ENCODE results near the gene BFSP2.

The BFSP2 gene

DNA sequence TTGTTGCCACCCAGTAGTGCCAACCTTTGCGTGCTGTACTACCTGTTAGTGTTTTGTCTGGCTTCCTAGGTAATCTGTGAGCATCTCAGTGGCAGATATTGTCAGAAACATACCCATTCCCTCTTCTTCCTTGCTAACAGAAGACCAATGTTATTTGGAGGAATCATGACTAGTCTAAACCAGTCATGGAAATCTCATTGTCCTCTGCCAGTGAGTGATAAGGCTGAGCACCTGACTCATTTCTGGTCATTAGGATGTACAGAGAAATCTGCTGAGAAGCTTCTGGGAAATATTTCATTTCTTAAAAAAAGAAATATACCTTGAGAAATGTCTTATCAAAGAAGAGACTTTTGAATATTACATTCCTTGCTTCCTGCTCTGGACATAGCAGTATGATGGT lies 103.6 kb downstream of the BFSP2 start:
- TF ChIP-seq CTCF (IDR thresholded peaks at IDR 0.05; ENCODE audit: low read length): no peak
- no peak for TF ChIP-seq EZH2phosphoT487 (IDR thresholded peaks at IDR 0.05; ENCODE audit: low read length)
- no peak for TF ChIP-seq EZH2 (optimal IDR thresholded peaks at IDR 0.05; ENCODE audit: low read depth, low read length)
- H2AFZ ChIP-seq (ENCODE audit: low read length): no peak overlapping the region
- H3F3A ChIP-seq (ENCODE audit: insufficient read depth, low read length): peaks cover 30% of the 10 kb centered on the region
- H4K20me1 ChIP-seq (ENCODE audit: insufficient read depth, low read length): no peaks in the 10 kb centered on the region
- DNase-seq: no peak
- H3K79me2 ChIP-seq (ENCODE audit: low read length): no peaks in the 10 kb centered on the region
- H3K9me2 ChIP-seq (replicated peaks; ENCODE audit: insufficient read depth, low read length): no peaks in the 10 kb centered on the region
- no peaks in the 10 kb centered on the region for H3K9me3 ChIP-seq (replicated peaks; ENCODE audit: insufficient read depth, low read length)
- H3K36me3 ChIP-seq (replicated peaks; ENCODE audit: insufficient read depth, low read length): no peaks in the 10 kb centered on the region
- H3K9ac ChIP-seq (ENCODE audit: low read length): no peak overlapping the region
- no peak overlapping the region for H3K4me2 ChIP-seq (ENCODE audit: low read depth, low read length)
- no peaks in the 10 kb centered on the region for H3K27me3 ChIP-seq (replicated peaks; ENCODE audit: insufficient read depth, low read length)
- peaks cover 47% of the 10 kb centered on the region for H3K4me1 ChIP-seq (ENCODE audit: low read length)
- H3K4me3 ChIP-seq (ENCODE audit: low read length): no peak overlapping the region
- H3K27ac ChIP-seq (ENCODE audit: low read length): no peak overlapping the region

DNA sequence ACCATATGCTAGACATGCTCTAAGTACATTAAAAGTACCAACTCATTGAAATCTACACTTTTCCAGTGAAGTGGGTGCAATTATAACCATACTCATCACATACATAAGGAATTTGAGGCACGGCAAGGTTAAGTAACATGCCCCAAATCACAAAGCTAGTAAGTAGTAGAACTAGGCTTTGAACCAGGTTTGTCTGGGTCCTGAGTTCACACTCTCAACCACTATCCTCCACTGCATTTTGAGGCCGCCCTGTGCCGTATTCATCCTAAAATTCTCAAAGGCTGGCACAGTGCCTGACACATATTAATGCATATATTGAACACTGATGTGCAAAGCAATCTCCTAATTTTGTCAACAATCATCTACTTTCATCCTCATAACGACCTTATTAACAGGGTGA lies 104.9 kb downstream of the BFSP2 start:
- H2AFZ ChIP-seq (ENCODE audit: low read length): no peak overlapping the region
- H3K9ac ChIP-seq (ENCODE audit: low read length): peak overlapping the region; percentile 73
- H3K36me3 ChIP-seq (replicated peaks; ENCODE audit: insufficient read depth, low read length): no peaks in the 10 kb centered on the region
- no peaks in the 10 kb centered on the region for H3K27me3 ChIP-seq (replicated peaks; ENCODE audit: insufficient read depth, low read length)
- no peaks in the 10 kb centered on the region for H4K20me1 ChIP-seq (ENCODE audit: insufficient read depth, low read length)
- H3K9me2 ChIP-seq (replicated peaks; ENCODE audit: insufficient read depth, low read length): no peaks in the 10 kb centered on the region
- 0 out of 2 replicates have a peak overlapping the region, but pooled peaks have one; percentile 30 for H3K4me3 ChIP-seq (ENCODE audit: low read length)
- peak overlapping the region; percentile 57 for H3K4me2 ChIP-seq (ENCODE audit: low read depth, low read length)
- H3K4me1 ChIP-seq (ENCODE audit: low read length): peaks cover 42% of the 10 kb centered on the region
- H3F3A ChIP-seq (ENCODE audit: insufficient read depth, low read length): peaks cover 30% of the 10 kb centered on the region
- TF ChIP-seq EZH2 (optimal IDR thresholded peaks at IDR 0.05; ENCODE audit: low read depth, low read length): no peak
- H3K27ac ChIP-seq (ENCODE audit: low read length): peak overlapping the region; percentile 89
- DNase-seq: no peak
- H3K79me2 ChIP-seq (ENCODE audit: low read length): no peaks in the 10 kb centered on the region
- H3K9me3 ChIP-seq (replicated peaks; ENCODE audit: insufficient read depth, low read length): no peaks in the 10 kb centered on the region

DNA sequence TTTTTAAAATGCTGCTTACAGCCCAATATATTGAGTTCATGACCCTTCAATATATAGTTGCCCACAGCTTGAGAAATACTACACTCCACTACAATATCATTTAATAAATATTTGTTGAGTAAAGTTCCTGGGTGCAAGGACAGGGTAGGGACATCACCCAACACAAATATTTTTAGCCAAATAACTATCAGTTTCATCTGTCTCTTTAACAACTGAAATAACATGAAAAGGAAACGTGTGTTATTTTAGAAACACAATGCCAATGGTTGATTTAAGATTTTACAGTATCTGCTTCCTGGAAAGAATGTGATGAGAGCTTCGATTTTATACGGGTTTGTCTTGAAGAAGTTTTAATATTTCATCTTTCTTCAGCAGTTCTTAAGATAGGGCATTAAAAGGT lies 106.0 kb downstream of the BFSP2 start:
- Histone ChIP-seq H2AFZ (ENCODE audit: low read length) (no peak overlapping the region), H3K27me3 (replicated peaks; ENCODE audit: insufficient read depth, low read length) (no peaks in the 10 kb centered on the region), H3K79me2 (ENCODE audit: low read length) (no peaks in the 10 kb centered on the region), H3K9me3 (replicated peaks; ENCODE audit: insufficient read depth, low read length) (no peaks in the 10 kb centered on the region), H3F3A (ENCODE audit: insufficient read depth, low read length) (peaks cover 30% of the 10 kb centered on the region), H3K36me3 (replicated peaks; ENCODE audit: insufficient read depth, low read length) (no peaks in the 10 kb centered on the region), H3K9ac (ENCODE audit: low read length) (peak overlapping the region; percentile 73), H3K9me2 (replicated peaks; ENCODE audit: insufficient read depth, low read length) (no peaks in the 10 kb centered on the region), H3K27ac (ENCODE audit: low read length) (peak overlapping the region; percentile 89), H3K4me2 (ENCODE audit: low read depth, low read length) (peak overlapping the region; percentile 57), H3K4me1 (ENCODE audit: low read length) (peaks cover 37% of the 10 kb centered on the region), H4K20me1 (ENCODE audit: insufficient read depth, low read length) (no peaks in the 10 kb centered on the region), H3K4me3 (ENCODE audit: low read length) (peak overlapping the region; percentile 30)
- peak; percentile 48 for DNase-seq
- TF ChIP-seq EZH2phosphoT487 (IDR thresholded peaks at IDR 0.05; ENCODE audit: low read length) (no peak), EZH2 (optimal IDR thresholded peaks at IDR 0.05; ENCODE audit: low read depth, low read length) (no peak), CTCF (IDR thresholded peaks at IDR 0.05; ENCODE audit: low read length) (no peak)

DNA sequence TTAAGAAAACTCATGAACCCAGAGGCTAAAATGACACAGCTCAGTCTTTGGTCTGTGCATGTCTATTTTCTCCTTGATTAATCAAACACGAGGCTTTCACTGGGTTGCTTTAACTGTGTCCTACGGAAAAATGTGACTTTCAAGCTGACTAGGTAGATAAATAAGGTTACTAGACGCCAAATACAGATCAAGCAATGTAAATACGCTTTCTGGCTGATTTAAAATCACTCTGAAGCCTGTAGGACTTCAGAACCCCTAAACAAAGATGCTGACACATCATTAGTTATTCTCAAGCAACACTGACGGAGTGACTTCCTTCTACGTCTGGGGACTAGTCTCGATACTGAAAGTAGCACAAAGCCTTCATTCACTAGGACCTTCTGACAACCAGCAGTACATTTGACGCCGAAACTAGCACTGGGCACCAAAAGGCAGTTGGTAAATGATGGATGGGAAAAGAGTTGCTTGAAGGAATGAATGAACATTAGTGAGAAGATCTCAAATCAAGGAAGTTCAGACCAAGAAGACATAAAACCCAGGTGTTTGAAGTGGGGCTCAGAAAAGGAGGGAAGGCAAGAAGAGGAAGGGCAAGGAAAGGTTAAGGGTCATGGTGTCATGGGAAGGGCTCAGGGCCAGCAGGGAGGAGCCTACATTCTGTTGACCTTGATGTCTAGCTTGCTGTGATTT lies 106.5 kb downstream of the BFSP2 start:
- H3K79me2 ChIP-seq (ENCODE audit: low read length): no peaks in the 10 kb centered on the region
- no peaks in the 10 kb centered on the region for H3K36me3 ChIP-seq (replicated peaks; ENCODE audit: insufficient read depth, low read length)
- peak overlapping the region; percentile 73 for H3K9ac ChIP-seq (ENCODE audit: low read length)
- TF ChIP-seq EZH2phosphoT487 (IDR thresholded peaks at IDR 0.05; ENCODE audit: low read length): no peak
- TF ChIP-seq EZH2 (optimal IDR thresholded peaks at IDR 0.05; ENCODE audit: low read depth, low read length): no peak
- no peak for TF ChIP-seq CTCF (IDR thresholded peaks at IDR 0.05; ENCODE audit: low read length)
- no peaks in the 10 kb centered on the region for H3K9me2 ChIP-seq (replicated peaks; ENCODE audit: insufficient read depth, low read length)
- H3K4me2 ChIP-seq (ENCODE audit: low read depth, low read length): peak overlapping the region; percentile 57
- H2AFZ ChIP-seq (ENCODE audit: low read length): no peak overlapping the region
- H4K20me1 ChIP-seq (ENCODE audit: insufficient read depth, low read length): no peaks in the 10 kb centered on the region
- H3K27ac ChIP-seq (ENCODE audit: low read length): peak overlapping the region; percentile 89
- H3K27me3 ChIP-seq (replicated peaks; ENCODE audit: insufficient read depth, low read length): no peaks in the 10 kb centered on the region
- peaks cover 32% of the 10 kb centered on the region for H3K4me1 ChIP-seq (ENCODE audit: low read length)
- peaks cover 30% of the 10 kb centered on the region for H3F3A ChIP-seq (ENCODE audit: insufficient read depth, low read length)
- peak overlapping the region; percentile 30 for H3K4me3 ChIP-seq (ENCODE audit: low read length)
- peak; percentile 98 for DNase-seq
- no peaks in the 10 kb centered on the region for H3K9me3 ChIP-seq (replicated peaks; ENCODE audit: insufficient read depth, low read length)

Data from MM.1S (cell line).